ENCODE results near the gene TMEM17.

DNA sequence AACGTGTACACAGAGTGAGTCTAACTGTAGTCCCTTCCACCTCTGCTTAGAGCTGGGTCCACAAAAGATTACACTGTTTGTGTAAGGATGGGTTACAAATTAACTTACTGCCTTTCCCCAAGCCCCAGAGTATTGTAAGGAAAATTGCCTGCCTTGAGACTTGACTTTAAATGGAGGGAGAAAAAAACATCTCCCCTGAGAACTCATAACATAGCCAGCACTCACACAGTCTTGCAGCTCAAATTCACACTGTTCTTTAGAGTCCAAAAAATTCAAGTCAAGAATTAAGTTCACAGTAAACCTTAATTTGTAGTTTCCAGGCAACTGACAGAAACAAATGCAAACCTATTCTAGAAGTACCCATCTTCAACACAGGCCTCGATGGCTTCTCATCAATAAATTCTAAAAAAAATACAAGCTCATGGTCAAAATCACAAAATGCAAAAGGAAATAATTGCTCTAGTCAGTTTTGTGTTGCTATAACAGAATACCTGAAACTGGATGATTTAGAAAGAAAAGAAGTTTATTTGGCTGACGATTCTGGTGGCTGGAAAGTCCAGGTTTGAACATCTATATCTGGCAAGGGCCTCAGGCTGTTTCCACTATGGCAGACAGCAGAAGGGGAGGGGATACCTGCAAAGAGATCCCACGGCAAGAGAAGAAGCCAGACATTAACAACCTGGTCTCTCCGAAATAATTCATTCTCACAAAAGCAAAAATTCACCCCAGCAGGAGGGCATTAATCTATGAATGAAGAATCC lies 34.6 kb upstream of the TMEM17 start:
- TF ChIP-seq POLR2A (IDR thresholded peaks at IDR 0.05) (no peak), CTCF (IDR thresholded peaks at IDR 0.05) (no peak)

All from thyroid gland (tissue), 4 donors.